Prostate gland (tissue), 2 donors: ENCODE measurements around the gene DNAJC11. TPM values are rescaled to one million over a fixed set of nuclear protein-coding genes. Genes with fewer than 3 reads are reported as not detected.
"Not testable (repeated sequence)": the region's sequence is repeated elsewhere in the genome, so short reads cannot be mapped to it uniquely, and the experiment has no call there.

Experiments used
- DNase-seq: peaks from one replicate; pipeline ENCODE4 v3.0.0-alpha.2; 2019; ENCODE audit warnings: low spot score
- H3K27ac ChIP-seq, 2 donors: fragments of 200-600 bp; sonication (generic); 2 replicates each; pipeline ENCODE4 v1.5.1; 2017 to 2019
- H3K27me3 ChIP-seq: fragments of 200-600 bp; sonication (generic); replicated peaks from 2 replicates; pipeline ENCODE4 v1.5.1; 2019; ENCODE audit not compliant: insufficient read depth
- H3K36me3 ChIP-seq, 2 donors: fragments of 200-600 bp; sonication (generic); 1 replicate in 1 of 2; 2 replicates in 1 of 2; pipeline versions ENCODE4 v1.5.1 to v1.8.1; 2017 to 2019
- H3K4me1 ChIP-seq: fragments of 200-600 bp; sonication (generic); replicated peaks from 2 replicates; pipeline ENCODE4 v1.5.1; 2019
- H3K4me3 ChIP-seq, 2 donors: fragments of 200-600 bp; sonication (generic); 2 replicates each; pipeline ENCODE4 v1.5.1; 2017 to 2019
- H3K9me3 ChIP-seq: fragments of 200-600 bp; sonication (generic); 2 replicates; pipeline ENCODE4 v1.5.1; 2017
- CTCF ChIP-seq, 4 experiments: fragments of 200-600 bp in 2 of 4; fragments of 450-650 bp in 2 of 4; sonication (generic) in 2 of 4; IDR thresholded peaks; 1 replicate in 3 of 4; 2 replicates in 1 of 4; pipeline ENCODE4 v1.5.1; 2016 to 2019; ENCODE audit warnings: antibody characterized with exemption in 4 of 4, mild to moderate bottlenecking in 2 of 4, moderate library complexity in 2 of 4
- POLR2A ChIP-seq: fragments of 450-650 bp; IDR thresholded peaks from one replicate; pipeline ENCODE4 v1.6.1; 2016; ENCODE audit warnings: antibody characterized with exemption, mild to moderate bottlenecking
- POLR2AphosphoS5 ChIP-seq: sonication (generic); formaldehyde crosslinking; IDR thresholded peaks from one replicate; pipeline ENCODE4 v1.6.1; 2017; ENCODE audit warnings: antibody characterized with exemption
- WGBS: methylation state at CpG from one replicate; pipeline ENCODE4 v1.1.5; 2018; 5-methylcytosine and 5-hydroxymethylcytosine counted together
- intact Hi-C: fragments of 100-400 bp; cut with DNase I; formaldehyde crosslinking; loops from one replicate; pipeline ENCODE4 v1.14.2; 2022
- total RNA-seq, 2 donors: library from RNA; depleted of rRNA; stranded (reverse); fragments of >200 nt; gene quantifications; one replicate each; pipeline ENCODE4 v1.1.0, GENCODE V29; 2016

DNAJC11 gene
- total RNA-seq, 2 donors from 2014 or later: 32.9 to 52.8 TPM

- Histone ChIP-seq H3K27me3 (no peaks in the 10 kb centered on the region), H3K27ac (no peak overlapping the region), H3K4me3 (no peak overlapping the region), H3K36me3 (no peaks in the 10 kb centered on the region), H3K9me3 (no peaks in the 10 kb centered on the region), H3K4me1 (no peaks in the 10 kb centered on the region)
- WGBS: 78% methylated on average over 6 of the region's 6 CpGs
- TF ChIP-seq POLR2AphosphoS5 (no peak), POLR2A (no peak), CTCF (IDR thresholded peaks at IDR 0.05) (no peak)
- intact Hi-C loops: no loop called here
- DNase-seq: no peak
Measured at GRCh38 chr1:6652986-6653385, 48.6 kb downstream of the DNAJC11 start.

GRCh38 chr1:6651909-6652308, 49.7 kb downstream of the DNAJC11 start:
- intact Hi-C loops: no loop called here
- no peak for DNase-seq
- WGBS: 70% methylated on average over 17 of the region's 17 CpGs

GRCh38 chr1:6648556-6648955, 53.1 kb downstream of the DNAJC11 start:
- intact Hi-C loops: no loop called here
- H3K4me1 ChIP-seq: no peaks in the 10 kb centered on the region
- H3K9me3 ChIP-seq: no peaks in the 10 kb centered on the region
- no peaks in the 10 kb centered on the region for H3K27me3 ChIP-seq
- no peak overlapping the region for H3K27ac ChIP-seq
- TF ChIP-seq POLR2AphosphoS5 (no peak), POLR2A (no peak), CTCF (IDR thresholded peaks at IDR 0.05) (no peak)
- no peak for DNase-seq
- no peaks in the 10 kb centered on the region for H3K36me3 ChIP-seq
- 89% methylated on average over 6 of the region's 6 CpGs for WGBS
- no peak overlapping the region for H3K4me3 ChIP-seq

More at GRCh38 chr1:6651909-6652308, 49.7 kb downstream of the DNAJC11 start:
- Histone ChIP-seq H3K4me1 (no peaks in the 10 kb centered on the region), H3K9me3 (no peaks in the 10 kb centered on the region), H3K36me3 (no peaks in the 10 kb centered on the region), H3K4me3 (no peak overlapping the region), H3K27ac (no peak overlapping the region), H3K27me3 (no peaks in the 10 kb centered on the region)
- TF ChIP-seq POLR2A: no peak
- no peak for TF ChIP-seq POLR2AphosphoS5
- no peak for TF ChIP-seq CTCF (IDR thresholded peaks at IDR 0.05)

- DNase-seq: peak; percentile 29
- H3K4me3 ChIP-seq: no peak overlapping the region
- no peaks in the 10 kb centered on the region for H3K27me3 ChIP-seq
- H3K36me3 ChIP-seq: no peaks in the 10 kb centered on the region
- intact Hi-C loops: loop anchor here (2.0 kb wide), 1 partner anchor 158 kb away; no protein-coding TSS in a partner anchor
- H3K27ac ChIP-seq: no peak overlapping the region
- TF ChIP-seq CTCF (IDR thresholded peaks at IDR 0.05): peak in 3 of 4 experiments; percentile 56 to 81 (median 68)
- peak; percentile 52 for TF ChIP-seq POLR2AphosphoS5
- TF ChIP-seq POLR2A: no peak
- H3K4me1 ChIP-seq: no peaks in the 10 kb centered on the region
- 58% methylated on average over 10 of the region's 10 CpGs for WGBS
- H3K9me3 ChIP-seq: no peaks in the 10 kb centered on the region
Measured at GRCh38 chr1:6646499-6647148, 55.0 kb downstream of the DNAJC11 start.

- no peaks in the 10 kb centered on the region for H3K4me1 ChIP-seq
- H3K9me3 ChIP-seq: no peaks in the 10 kb centered on the region
- no peaks in the 10 kb centered on the region for H3K36me3 ChIP-seq
- no peak overlapping the region for H3K27ac ChIP-seq
- intact Hi-C loops: no loop called here
- no peaks in the 10 kb centered on the region for H3K27me3 ChIP-seq
- TF ChIP-seq POLR2AphosphoS5: no peak
- no peak for TF ChIP-seq POLR2A
- TF ChIP-seq CTCF (IDR thresholded peaks at IDR 0.05): no peak
- H3K4me3 ChIP-seq: no peak overlapping the region
- 86% methylated on average over 7 of the region's 7 CpGs for WGBS
- DNase-seq: no peak
Measured at GRCh38 chr1:6645018-6645417, 56.6 kb downstream of the DNAJC11 start.

GRCh38 chr1:6640867-6641266, 60.7 kb downstream of the DNAJC11 start:
- WGBS: 93% methylated on average over 3 of the region's 3 CpGs
- DNase-seq, H3K4me3 ChIP-seq, H3K9me3 ChIP-seq, H3K36me3 ChIP-seq, H3K27me3 ChIP-seq, H3K4me1 ChIP-seq, H3K27ac ChIP-seq: not testable (repeated sequence)
- intact Hi-C loops: loop anchor here (5.0 kb wide), 1 partner anchor 69 kb away; no protein-coding TSS in a partner anchor
